ENCODE results near the gene SCN4A.

GRCh38 chr17:63991611-63992010 lies 18.9 kb upstream of the SCN4A start:
- no peak for TF ChIP-seq EZH2 (IDR thresholded peaks at IDR 0.05; ENCODE audit: borderline replicate concordance, low read length)
- TF ChIP-seq CTCF (conservative IDR thresholded peaks at IDR 0.05 in 1 of 2, IDR thresholded peaks at IDR 0.05 in 1 of 2; ENCODE audit: extremely low read depth in 1 of 2, insufficient read depth in 1 of 2, low read depth in 1 of 2, low read length in 2 of 2), result no peak
